H7 (cell line): ENCODE measurements around the gene ZNF322. TPM values are rescaled to one million over a fixed set of nuclear protein-coding genes. Genes with fewer than 3 reads are reported as not detected.

ENCODE experiments used
- DNase-seq: peaks from one replicate; pipeline ENCODE4 v3.0.0; 2012
- H3K27me3 ChIP-seq: 2 replicates; pipeline ENCODE4 v1.6.0; 2011; ENCODE audit warnings: mild to moderate bottlenecking, low read length; ENCODE audit not compliant: control insufficient read depth, insufficient read depth
- H3K36me3 ChIP-seq: replicated peaks from 2 replicates; pipeline ENCODE4 v1.5.1; 2011; ENCODE audit warnings: low read length; ENCODE audit not compliant: control insufficient read depth, insufficient read depth
- H3K4me3 ChIP-seq: 2 replicates; pipeline ENCODE4 v1.5.1; 2011; ENCODE audit warnings: low read depth, mild to moderate bottlenecking, control low read depth, low read length, moderate library complexity; ENCODE audit not compliant: insufficient read depth
- total RNA-seq: library from RNA; depleted of rRNA; stranded (reverse); fragments of >200 nt; shearing (Covaris generic); gene quantifications from 2 replicates; pipeline ENCODE4 v1.2.3, GENCODE V29; 2014

Gene ZNF322
- total RNA-seq, 1 experiment from 2014 or later: 12.0 TPM

DNA sequence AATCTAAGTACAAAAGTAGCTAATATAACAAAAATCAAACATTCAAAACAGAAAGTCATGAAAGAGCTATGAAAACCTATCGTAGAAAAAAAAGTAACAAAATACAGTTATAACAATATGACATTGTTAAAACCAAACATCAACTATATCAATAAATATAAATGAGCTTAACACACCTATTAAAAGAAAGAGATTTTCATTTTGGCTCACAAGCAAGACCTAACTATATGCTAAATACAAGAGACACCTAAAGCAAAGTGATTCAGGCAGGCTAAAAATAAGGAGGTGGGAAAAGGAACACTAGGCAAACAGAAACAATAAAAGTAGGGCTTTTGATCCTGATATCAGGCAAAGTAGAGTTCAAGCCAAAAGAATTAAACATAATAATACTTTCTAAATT, 13.5 kb downstream of the ZNF322 start:
- Histone ChIP-seq H3K36me3 (peaks cover 4% of the 10 kb centered on the region; the same call in 1 of the 2 replicates), H3K27me3 (no peaks in the 10 kb centered on the region), H3K4me3 (no peak overlapping the region)
- DNase-seq: no peak

DNA sequence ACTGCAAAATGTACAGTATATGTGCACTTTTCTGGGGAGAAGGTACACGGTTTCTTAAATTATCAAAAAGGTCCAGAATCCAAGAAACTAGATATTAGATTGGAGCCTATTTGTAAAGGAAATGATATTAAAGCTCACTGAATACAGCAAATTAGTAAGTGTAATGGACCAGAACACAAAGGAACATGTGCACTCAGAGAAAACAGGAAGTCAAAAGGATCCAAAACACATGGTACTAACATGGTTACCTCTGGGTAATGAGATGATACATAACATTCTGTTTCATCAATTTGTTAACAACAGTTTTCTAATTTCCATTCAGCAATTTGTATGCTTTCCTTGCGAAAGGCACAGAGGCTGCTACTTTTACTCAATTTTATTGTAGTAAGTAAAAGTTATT, 18.7 kb downstream of the ZNF322 start:
- peaks cover 10% of the 10 kb centered on the region for H3K36me3 ChIP-seq
- H3K27me3 ChIP-seq: no peaks in the 10 kb centered on the region
- DNase-seq: no peak
- H3K4me3 ChIP-seq: no peak overlapping the region

DNA sequence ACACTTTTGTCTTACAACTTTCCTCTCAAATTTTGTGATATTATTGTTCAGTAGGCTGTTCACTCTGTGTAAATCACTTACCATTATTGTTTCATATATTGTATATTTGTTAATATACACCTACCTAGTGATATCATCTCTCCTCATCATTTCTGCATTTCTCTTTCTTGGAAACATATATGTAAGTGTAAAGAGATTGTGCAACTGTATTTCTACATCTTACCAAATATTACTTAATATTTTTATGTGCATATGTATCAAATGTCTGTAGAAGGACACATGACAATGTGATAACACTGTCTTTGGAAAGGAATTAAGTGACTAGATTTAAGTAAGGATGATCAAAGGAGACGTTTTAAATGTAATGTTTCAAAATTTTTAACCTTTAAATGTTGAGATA, 30.2 kb downstream of the ZNF322 start:
- no peak for DNase-seq
- H3K4me3 ChIP-seq: no peak overlapping the region
- H3K27me3 ChIP-seq: no peaks in the 10 kb centered on the region
- H3K36me3 ChIP-seq: no peaks in the 10 kb centered on the region

DNA sequence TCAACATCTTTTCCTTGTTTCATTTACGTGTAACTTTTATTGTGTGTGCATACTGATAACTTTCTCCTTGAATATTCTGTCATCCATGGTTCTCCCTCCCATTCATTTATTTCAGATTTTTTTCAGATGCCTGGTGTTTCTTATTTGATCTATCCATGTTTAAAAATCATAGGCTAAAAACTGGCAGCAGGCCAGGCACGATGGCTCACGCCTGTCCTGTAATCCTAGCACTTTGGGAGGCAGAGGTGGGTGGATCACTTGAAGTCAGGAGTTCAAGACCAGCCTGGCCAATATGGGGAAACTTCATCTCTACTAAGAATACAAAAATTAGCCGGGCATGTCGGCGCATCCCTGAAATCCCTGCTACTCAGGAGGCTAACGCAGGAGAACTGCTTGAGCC, 31.7 kb downstream of the ZNF322 start:
- Histone ChIP-seq H3K4me3 (no peak overlapping the region), H3K27me3 (no peaks in the 10 kb centered on the region), H3K36me3 (no peaks in the 10 kb centered on the region)
- DNase-seq: no peak

DNA sequence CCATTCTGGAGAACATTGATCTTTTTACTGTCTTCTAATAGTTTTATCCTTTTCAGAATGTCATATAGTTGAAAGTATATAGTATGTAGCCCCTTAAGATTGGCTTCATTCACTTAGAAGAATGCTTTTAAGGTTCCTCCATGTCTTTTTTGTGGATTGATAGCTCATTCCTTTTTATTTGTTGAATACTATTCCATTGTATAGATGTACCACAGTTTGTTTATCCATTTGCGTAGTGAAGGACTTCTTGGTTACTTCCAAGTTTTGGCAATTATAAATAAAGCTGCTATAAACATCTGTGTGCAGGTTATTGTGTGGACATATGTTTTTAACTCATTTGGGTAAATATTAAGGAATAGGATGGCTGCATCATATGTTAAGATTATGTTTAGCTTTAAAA, 35.0 kb downstream of the ZNF322 start:
- Histone ChIP-seq H3K27me3 (no peaks in the 10 kb centered on the region), H3K36me3 (no peaks in the 10 kb centered on the region), H3K4me3 (no peak overlapping the region)
- DNase-seq: no peak

DNA sequence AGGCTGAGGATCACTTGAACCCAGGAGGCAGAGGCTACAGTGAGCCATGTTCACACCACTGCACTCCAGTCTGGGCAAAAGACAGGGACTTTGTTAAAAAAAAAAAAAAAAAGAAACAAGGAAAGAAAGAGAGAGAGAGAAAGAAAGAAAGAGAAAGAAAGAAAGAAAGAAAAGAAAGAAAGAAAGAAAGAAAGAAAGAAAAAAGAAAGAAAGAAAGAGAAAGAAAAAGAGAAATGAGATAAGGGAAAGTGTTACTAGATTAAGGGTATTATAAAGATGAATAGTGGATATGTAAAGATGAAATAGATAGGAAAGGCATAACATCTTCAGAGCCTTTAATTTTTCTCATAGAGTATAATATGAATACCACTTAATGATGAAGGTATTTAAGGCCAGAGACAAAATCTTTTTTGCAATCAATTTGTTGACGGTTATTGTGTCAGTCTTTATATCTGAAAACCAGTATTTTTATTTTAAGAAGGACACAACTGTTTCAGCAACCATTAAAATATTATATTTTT, 36.1 kb downstream of the ZNF322 start:
- Histone ChIP-seq H3K36me3 (no peaks in the 10 kb centered on the region), H3K27me3 (no peaks in the 10 kb centered on the region), H3K4me3 (no peak overlapping the region)
- DNase-seq: no peak

DNA sequence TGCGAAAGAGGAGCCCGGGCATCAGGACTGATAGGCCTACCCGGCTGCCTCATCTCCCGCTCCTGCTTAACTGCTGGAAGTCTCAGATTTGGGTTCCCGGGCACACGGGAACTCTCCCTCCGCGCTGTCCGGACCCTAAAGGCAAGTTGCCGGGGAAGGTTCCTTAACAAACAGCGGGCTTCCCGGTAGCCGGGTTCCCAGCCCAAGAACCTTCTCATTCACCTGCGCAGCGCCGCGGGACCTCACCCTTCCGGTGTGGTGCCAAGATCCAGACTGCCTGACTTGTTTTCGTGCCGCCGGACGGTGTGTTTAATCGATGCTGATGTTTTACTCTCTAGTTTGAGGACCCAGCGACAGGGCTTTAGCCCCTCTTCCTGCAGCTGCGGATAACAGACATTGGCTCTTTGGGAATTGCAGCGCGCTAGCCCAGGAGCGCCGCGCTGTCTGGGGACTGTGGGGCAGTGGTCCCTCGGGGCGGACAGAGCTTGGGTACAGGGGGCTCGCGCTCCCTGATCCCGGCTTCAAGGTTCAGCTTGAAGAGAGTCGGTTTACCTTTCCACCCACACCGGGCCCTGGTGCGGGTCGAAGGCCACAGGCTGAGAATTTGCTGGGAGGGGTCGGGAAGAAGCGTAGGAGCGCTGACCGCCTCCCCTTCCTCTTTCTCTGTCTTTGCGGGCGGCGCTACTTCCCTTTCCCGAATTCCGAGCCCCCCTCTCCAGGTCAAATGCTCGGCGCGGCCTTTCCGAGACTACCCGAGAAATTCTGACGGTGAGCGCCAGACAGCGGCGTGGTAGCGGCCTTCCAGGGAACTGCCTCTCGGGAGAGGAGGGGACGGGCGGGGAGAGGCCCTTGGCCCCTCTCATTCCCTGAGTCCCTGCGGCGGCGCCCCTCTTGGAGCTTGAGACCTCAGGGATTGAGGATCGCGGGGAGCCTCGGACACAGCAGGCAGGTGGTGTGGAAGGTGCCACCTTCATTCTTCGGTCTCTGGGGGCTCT, 45.6 kb downstream of the ZNF322 start:
- peak; percentile 83 for DNase-seq
- Histone ChIP-seq H3K36me3 (no peaks in the 10 kb centered on the region), H3K4me3 (peak overlapping the region; percentile 62), H3K27me3 (peaks cover 57% of the 10 kb centered on the region)

DNA sequence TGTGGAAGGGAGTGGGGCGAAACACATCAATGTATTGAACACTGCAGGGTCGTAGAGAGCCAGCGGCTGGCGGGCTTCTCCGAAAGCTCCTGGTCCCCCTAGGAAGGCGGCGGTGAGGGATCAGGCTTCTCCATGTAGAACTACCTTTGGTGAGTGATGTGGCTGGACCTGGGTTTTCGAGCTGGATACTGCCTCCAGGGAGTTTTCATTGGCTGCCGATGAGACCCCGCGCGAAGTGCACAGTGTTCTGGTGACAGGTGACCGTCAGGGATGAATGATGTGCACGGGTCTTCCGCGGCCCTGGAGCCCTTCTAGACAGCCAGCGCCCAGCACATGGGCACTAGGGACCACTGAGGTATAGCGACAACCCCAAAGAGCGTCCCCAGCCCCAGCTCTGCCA, 46.3 kb downstream of the ZNF322 start:
- peaks cover 57% of the 10 kb centered on the region for H3K27me3 ChIP-seq

DNA sequence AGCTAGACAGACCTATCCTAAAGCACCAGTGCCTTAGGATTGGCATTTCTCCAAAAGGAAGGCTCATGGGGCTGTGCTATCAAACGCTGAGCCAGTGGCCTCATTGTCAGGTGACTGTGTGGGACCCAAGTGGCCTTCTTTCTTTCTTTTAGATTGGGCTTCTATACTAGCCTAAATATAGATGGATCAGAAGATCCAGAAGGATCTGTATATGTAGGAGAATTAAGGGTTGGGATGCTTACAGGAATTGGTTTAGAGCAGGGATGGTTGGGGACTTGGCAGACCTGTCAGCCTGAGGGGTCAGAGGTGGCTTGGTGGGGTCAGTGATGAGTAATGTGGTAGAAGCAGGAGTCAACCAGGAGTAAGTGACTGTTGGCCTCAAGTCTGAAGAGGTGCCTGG, 47.9 kb downstream of the ZNF322 start:
- Histone ChIP-seq H3K36me3 (no peaks in the 10 kb centered on the region), H3K4me3 (no peak overlapping the region), H3K27me3 (peaks cover 57% of the 10 kb centered on the region)
- no peak for DNase-seq

More for the DNA sequence above, 46.3 kb downstream of the ZNF322 start:
- H3K36me3 ChIP-seq: no peaks in the 10 kb centered on the region
- peak; percentile 23 for DNase-seq
- H3K4me3 ChIP-seq: peak overlapping the region; percentile 62; the same call in 1 of the 2 replicates

DNA sequence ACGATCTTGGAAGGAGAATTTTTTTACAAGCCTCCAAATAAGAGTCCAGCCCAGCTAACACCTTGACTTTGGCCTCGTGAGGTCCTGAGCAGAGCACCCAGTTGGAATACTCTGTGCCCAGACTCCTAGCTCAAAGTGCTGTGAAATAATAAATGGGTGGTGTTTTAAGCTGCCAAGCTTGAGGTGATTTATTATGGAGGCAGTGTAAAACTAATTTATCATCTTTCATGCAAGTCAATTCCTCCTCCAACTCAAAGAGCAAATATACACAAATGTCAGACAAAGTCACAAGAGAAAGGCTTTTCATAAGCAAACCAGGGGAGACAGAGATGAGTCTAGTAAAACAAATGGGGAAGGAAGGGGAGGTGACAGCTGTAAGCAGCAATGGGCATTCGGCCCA, 50.1 kb downstream of the ZNF322 start:
- DNase-seq: no peak
- H3K36me3 ChIP-seq: no peaks in the 10 kb centered on the region
- H3K4me3 ChIP-seq: no peak overlapping the region
- peaks cover 45% of the 10 kb centered on the region for H3K27me3 ChIP-seq

DNA sequence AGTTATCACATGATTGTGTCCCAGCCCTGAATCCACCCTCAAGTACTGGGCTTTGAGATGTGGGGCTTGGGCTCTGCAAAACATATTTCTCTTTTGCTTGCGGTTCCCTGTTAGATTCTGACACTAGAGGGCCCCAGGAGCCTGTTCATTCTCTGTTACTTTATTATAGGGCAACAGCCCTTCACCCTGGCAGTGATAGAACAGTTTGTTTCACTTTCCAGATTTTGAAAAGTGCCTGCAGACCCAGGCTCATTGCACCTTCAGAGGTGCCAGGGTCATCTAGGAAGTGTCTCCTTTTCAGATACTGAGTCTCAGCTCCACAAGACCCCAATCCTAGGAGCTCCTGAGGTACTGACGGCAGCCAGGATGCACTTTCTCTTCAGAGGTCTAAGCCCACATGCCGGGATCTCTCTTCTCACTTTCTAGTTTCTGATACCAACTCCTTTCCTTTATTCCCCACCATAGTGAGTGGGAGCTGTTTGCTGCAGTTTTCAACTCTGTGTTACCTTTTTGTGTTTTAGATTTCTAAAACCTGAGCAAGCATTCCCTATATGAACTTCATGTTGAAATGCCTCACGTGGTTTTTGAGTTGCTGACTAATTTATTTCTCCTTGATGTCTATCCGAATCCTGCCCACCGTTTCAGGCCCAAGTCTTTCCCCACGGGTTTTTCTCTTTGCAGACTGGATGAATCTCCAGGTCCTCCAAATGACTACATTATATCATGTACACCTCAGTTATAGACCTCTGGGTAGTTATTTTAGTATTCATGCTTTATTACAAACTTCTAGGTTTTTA, 51.9 kb downstream of the ZNF322 start:
- Histone ChIP-seq H3K27me3 (peaks cover 27% of the 10 kb centered on the region), H3K4me3 (no peak overlapping the region), H3K36me3 (no peaks in the 10 kb centered on the region)
- DNase-seq: peak; percentile 70

DNA sequence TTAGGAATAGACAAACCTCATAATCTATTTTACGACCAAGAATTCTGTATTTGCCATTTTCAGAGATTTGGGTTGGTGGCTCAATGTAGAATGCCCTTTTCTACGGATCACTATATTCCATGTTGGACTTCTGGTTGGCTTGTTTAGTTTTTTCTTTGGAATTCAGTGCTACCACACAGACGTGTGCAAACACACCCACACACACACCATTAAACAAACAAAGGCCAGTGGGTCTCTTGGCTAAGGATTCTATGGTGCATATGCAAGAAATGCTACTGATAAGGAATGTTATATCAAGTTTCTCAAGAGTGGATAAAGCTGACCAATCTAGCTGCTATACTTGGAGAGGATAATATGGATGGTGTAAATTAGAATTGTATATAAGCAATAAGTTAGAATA, 54.7 kb downstream of the ZNF322 start:
- DNase-seq: no peak
- Histone ChIP-seq H3K36me3 (no peaks in the 10 kb centered on the region), H3K4me3 (no peak overlapping the region), H3K27me3 (peaks cover 4% of the 10 kb centered on the region; the same call in 1 of the 2 replicates)

DNA sequence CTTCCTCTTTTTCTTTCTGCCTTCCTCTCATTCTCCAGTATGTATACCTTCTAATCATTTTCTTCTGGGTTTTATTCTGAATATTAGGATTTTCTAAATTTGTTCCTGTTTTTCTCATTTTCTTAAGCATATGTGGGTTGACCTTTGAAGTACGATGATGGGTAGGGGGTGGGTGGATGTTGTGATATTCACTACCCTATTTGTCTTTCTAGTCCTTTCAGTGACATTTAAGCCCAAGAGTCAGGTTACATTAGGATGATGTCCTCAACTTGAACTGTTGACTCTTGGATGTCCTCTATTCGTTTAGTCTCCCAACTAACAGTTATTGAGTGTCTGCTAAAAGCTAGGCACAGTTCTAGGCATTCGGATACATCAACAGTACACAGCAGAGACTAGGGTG, 55.5 kb downstream of the ZNF322 start:
- H3K27me3 ChIP-seq: no peaks in the 10 kb centered on the region; the same call in 1 of the 2 replicates
- peaks cover 3% of the 10 kb centered on the region; the same call in 1 of the 2 replicates for H3K36me3 ChIP-seq
- no peak overlapping the region for H3K4me3 ChIP-seq
- no peak for DNase-seq

DNA sequence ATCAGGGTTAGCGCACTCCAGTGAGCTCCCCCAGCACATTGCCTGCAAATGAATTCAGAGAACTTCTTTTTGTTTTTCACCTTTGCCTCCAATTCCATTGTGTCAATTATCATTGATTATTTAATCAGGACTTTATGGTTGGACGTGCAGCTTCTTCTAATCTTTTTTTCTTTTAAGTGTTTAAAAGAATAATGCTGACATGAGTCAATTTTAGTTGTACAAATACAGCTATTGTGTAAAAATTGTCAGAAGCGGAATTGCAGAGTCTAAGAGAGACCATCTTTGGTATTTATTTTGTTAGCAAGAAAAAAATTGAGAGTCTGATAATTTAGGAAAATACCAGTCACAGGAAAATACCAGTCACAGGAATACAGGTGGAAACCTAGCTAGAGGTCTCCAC, 57.3 kb downstream of the ZNF322 start:
- no peaks in the 10 kb centered on the region; the same call in 1 of the 2 replicates for H3K27me3 ChIP-seq
- no peak overlapping the region for H3K4me3 ChIP-seq
- H3K36me3 ChIP-seq: peaks cover 7% of the 10 kb centered on the region
- no peak for DNase-seq
